NK-92 (cell line): Measurements from ENCODE around the gene CHST13.
"Not testable (repeated sequence)": the region's sequence is repeated elsewhere in the genome, so short reads cannot be mapped to it uniquely, and the experiment has no call there.

ENCODE experiments used
- DNase-seq: peaks from one replicate; lab custom pipeline; 2025; ENCODE audit not compliant: unreplicated experiment; lab: John Stamatoyannopoulos, UW

Gene CHST13

GRCh38 chr3:126525091-126525852, 1.3 kb downstream of the CHST13 start:
- DNase-seq: no peak

GRCh38 chr3:126525853-126526667, 2.1 kb downstream of the CHST13 start:
- no peak for DNase-seq

GRCh38 chr3:126526668-126527005, 2.7 kb downstream of the CHST13 start:
- no peak for DNase-seq

GRCh38 chr3:126527006-126527405, 3.1 kb downstream of the CHST13 start:
- no peak for DNase-seq

GRCh38 chr3:126527455-126528211, 3.7 kb downstream of the CHST13 start:
- DNase-seq: no peak

- no peak for DNase-seq
These were observed 4.5 kb downstream of the CHST13 start for GRCh38 chr3:126528419-126528799.

GRCh38 chr3:126528800-126529541, 5.0 kb downstream of the CHST13 start:
- DNase-seq: no peak

- DNase-seq: no peak
These were observed 5.7 kb downstream of the CHST13 start for GRCh38 chr3:126529585-126530170.

- no peak for DNase-seq
These were observed 6.5 kb downstream of the CHST13 start for GRCh38 chr3:126530171-126531050.

- DNase-seq: no peak
These were observed 7.0 kb downstream of the CHST13 start for GRCh38 chr3:126531051-126531330.

- no peak for DNase-seq
These were observed 9.6 kb downstream of the CHST13 start for GRCh38 chr3:126533506-126533905.

- not testable (repeated sequence) for DNase-seq
These were observed 10.8 kb downstream of the CHST13 start for GRCh38 chr3:126534716-126535115.

- DNase-seq: no peak
These were observed 11.7 kb downstream of the CHST13 start for GRCh38 chr3:126535636-126536035.

- DNase-seq: no peak
These were observed 12.2 kb downstream of the CHST13 start for GRCh38 chr3:126536126-126536525.

GRCh38 chr3:126537116-126537729, 13.3 kb downstream of the CHST13 start:
- DNase-seq: no peak

- no peak for DNase-seq
These were observed 13.9 kb downstream of the CHST13 start for GRCh38 chr3:126537730-126538281.

GRCh38 chr3:126538316-126538715, 14.4 kb downstream of the CHST13 start:
- no peak for DNase-seq

GRCh38 chr3:126538966-126539365, 15.0 kb downstream of the CHST13 start:
- DNase-seq: no peak

GRCh38 chr3:126539558-126540250, 15.7 kb downstream of the CHST13 start:
- DNase-seq: no peak
